C4-2B (cell line): ENCODE results near the gene TLR4.

Experiments
- ZFX ChIP-seq: fragments of 450-650 bp; IDR thresholded peaks from 2 replicates; pipeline ENCODE4 v1.6.1; 2017
- TF ChIP-seq, protein P1 (sequence below): fragments of 450-650 bp; conservative IDR thresholded peaks from 2 replicates; pipeline ENCODE4 v1.5.1; 2017; ENCODE audit warnings: mild to moderate bottlenecking

DNA sequence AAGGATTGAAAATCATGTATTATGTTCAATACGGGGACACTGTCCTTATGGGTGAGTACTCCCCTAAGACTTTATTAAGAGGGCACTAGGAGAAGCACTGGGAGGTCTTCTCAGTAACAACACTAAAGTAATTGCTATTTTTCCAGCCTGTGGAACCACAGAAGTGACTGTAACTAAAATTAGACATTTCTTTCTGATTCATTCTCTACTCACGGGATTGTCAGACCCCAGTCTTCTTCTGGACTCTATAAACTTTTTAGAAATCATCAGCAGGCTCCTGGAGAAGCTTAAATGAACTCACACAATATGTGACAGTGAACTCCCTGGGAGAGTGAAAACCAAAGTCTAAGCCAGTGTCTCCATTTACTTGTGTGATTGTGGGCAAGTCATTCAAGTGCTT is 14.5 kb downstream of the TLR4 start:
- TF ChIP-seq, protein P1, sequence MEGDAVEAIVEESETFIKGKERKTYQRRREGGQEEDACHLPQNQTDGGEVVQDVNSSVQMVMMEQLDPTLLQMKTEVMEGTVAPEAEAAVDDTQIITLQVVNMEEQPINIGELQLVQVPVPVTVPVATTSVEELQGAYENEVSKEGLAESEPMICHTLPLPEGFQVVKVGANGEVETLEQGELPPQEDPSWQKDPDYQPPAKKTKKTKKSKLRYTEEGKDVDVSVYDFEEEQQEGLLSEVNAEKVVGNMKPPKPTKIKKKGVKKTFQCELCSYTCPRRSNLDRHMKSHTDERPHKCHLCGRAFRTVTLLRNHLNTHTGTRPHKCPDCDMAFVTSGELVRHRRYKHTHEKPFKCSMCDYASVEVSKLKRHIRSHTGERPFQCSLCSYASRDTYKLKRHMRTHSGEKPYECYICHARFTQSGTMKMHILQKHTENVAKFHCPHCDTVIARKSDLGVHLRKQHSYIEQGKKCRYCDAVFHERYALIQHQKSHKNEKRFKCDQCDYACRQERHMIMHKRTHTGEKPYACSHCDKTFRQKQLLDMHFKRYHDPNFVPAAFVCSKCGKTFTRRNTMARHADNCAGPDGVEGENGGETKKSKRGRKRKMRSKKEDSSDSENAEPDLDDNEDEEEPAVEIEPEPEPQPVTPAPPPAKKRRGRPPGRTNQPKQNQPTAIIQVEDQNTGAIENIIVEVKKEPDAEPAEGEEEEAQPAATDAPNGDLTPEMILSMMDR: no peak
- no peak for TF ChIP-seq ZFX
